Measurements from ENCODE around the gene IRAK1. TPM values are rescaled to one million over a fixed set of nuclear protein-coding genes. Genes with fewer than 3 reads are reported as not detected.

The IRAK1 gene
- total RNA-seq, 1 experiment from 2014 or later, result 76.0 TPM

- Histone ChIP-seq H3K4me1 (ENCODE audit: low read length) (no peaks in the 10 kb centered on the region), H3K9me3 (ENCODE audit: low read length) (no peaks in the 10 kb centered on the region), H3K27me3 (ENCODE audit: low read length) (no peaks in the 10 kb centered on the region), H3K9ac (ENCODE audit: low read length) (no peak overlapping the region), H3K27ac (ENCODE audit: low read length) (no peak overlapping the region), H3K4me2 (ENCODE audit: low read depth, low read length, poor library complexity, severe bottlenecking) (no peak overlapping the region), H3K79me2 (ENCODE audit: low read length) (peaks cover 67% of the 10 kb centered on the region), H3K4me3 (ENCODE audit: low read length) (no peak overlapping the region), H4K20me1 (ENCODE audit: insufficient read depth, low read depth, low read length) (0 out of 2 replicates have a peak, but pooled peaks cover 3% of the 10 kb centered on the region), H3K36me3 (ENCODE audit: insufficient read depth, low read length) (no peaks in the 10 kb centered on the region), H3K9me2 (replicated peaks; ENCODE audit: insufficient read depth, low read length) (no peaks in the 10 kb centered on the region), H2AFZ (ENCODE audit: low read length) (no peak overlapping the region)
- no peak for DNase-seq
These were observed 27.4 kb upstream of the IRAK1 start for GRCh38 chrX:154046940-154047610.

GRCh38 chrX:154046031-154046781 is 26.5 kb upstream of the IRAK1 start:
- no peaks in the 10 kb centered on the region for H3K27me3 ChIP-seq (ENCODE audit: low read length)
- peaks cover 72% of the 10 kb centered on the region for H3K79me2 ChIP-seq (ENCODE audit: low read length)
- no peak for DNase-seq
- no peak overlapping the region for H3K9ac ChIP-seq (ENCODE audit: low read length)
- H3K4me2 ChIP-seq (ENCODE audit: low read depth, low read length, poor library complexity, severe bottlenecking), result no peak overlapping the region
- H3K9me2 ChIP-seq (replicated peaks; ENCODE audit: insufficient read depth, low read length), result no peaks in the 10 kb centered on the region
- no peaks in the 10 kb centered on the region for H3K36me3 ChIP-seq (ENCODE audit: insufficient read depth, low read length)
- no peak overlapping the region for H3K27ac ChIP-seq (ENCODE audit: low read length)
- H4K20me1 ChIP-seq (ENCODE audit: insufficient read depth, low read depth, low read length), result 0 out of 2 replicates have a peak, but pooled peaks cover 3% of the 10 kb centered on the region
- H3K9me3 ChIP-seq (ENCODE audit: low read length), result no peaks in the 10 kb centered on the region
- no peak overlapping the region for H3K4me3 ChIP-seq (ENCODE audit: low read length)
- H3K4me1 ChIP-seq (ENCODE audit: low read length), result no peaks in the 10 kb centered on the region
- no peak overlapping the region for H2AFZ ChIP-seq (ENCODE audit: low read length)

GRCh38 chrX:154044091-154044490 is 24.4 kb upstream of the IRAK1 start:
- Histone ChIP-seq H3K9me2 (replicated peaks; ENCODE audit: insufficient read depth, low read length) (no peaks in the 10 kb centered on the region), H4K20me1 (ENCODE audit: insufficient read depth, low read depth, low read length) (no peaks in the 10 kb centered on the region), H3K4me2 (ENCODE audit: low read depth, low read length, poor library complexity, severe bottlenecking) (no peak overlapping the region), H3K27ac (ENCODE audit: low read length) (no peak overlapping the region), H3K79me2 (ENCODE audit: low read length) (peaks cover 57% of the 10 kb centered on the region), H3K9ac (ENCODE audit: low read length) (no peak overlapping the region), H3K4me3 (ENCODE audit: low read length) (no peak overlapping the region), H3K36me3 (ENCODE audit: insufficient read depth, low read length) (no peaks in the 10 kb centered on the region), H3K27me3 (ENCODE audit: low read length) (no peaks in the 10 kb centered on the region), H3K9me3 (ENCODE audit: low read length) (no peaks in the 10 kb centered on the region), H2AFZ (ENCODE audit: low read length) (no peak overlapping the region), H3K4me1 (ENCODE audit: low read length) (no peaks in the 10 kb centered on the region)
- no peak for DNase-seq

GRCh38 chrX:154043003-154043763 is 23.5 kb upstream of the IRAK1 start:
- H4K20me1 ChIP-seq (ENCODE audit: insufficient read depth, low read depth, low read length), result no peaks in the 10 kb centered on the region
- peaks cover 50% of the 10 kb centered on the region for H3K79me2 ChIP-seq (ENCODE audit: low read length)
- no peak for DNase-seq
- no peaks in the 10 kb centered on the region for H3K4me1 ChIP-seq (ENCODE audit: low read length)
- H3K36me3 ChIP-seq (ENCODE audit: insufficient read depth, low read length), result no peaks in the 10 kb centered on the region
- no peak overlapping the region for H3K4me3 ChIP-seq (ENCODE audit: low read length)
- H3K9ac ChIP-seq (ENCODE audit: low read length), result no peak overlapping the region
- H3K4me2 ChIP-seq (ENCODE audit: low read depth, low read length, poor library complexity, severe bottlenecking), result no peak overlapping the region
- H3K27ac ChIP-seq (ENCODE audit: low read length), result no peak overlapping the region
- no peak overlapping the region for H2AFZ ChIP-seq (ENCODE audit: low read length)
- H3K27me3 ChIP-seq (ENCODE audit: low read length), result no peaks in the 10 kb centered on the region
- no peaks in the 10 kb centered on the region for H3K9me2 ChIP-seq (replicated peaks; ENCODE audit: insufficient read depth, low read length)
- H3K9me3 ChIP-seq (ENCODE audit: low read length), result no peaks in the 10 kb centered on the region

- H3K9me2 ChIP-seq (replicated peaks; ENCODE audit: insufficient read depth, low read length), result no peaks in the 10 kb centered on the region
- no peaks in the 10 kb centered on the region for H3K36me3 ChIP-seq (ENCODE audit: insufficient read depth, low read length)
- no peak overlapping the region for H3K9ac ChIP-seq (ENCODE audit: low read length)
- no peak overlapping the region for H3K4me3 ChIP-seq (ENCODE audit: low read length)
- H3K27me3 ChIP-seq (ENCODE audit: low read length), result no peaks in the 10 kb centered on the region
- H3K27ac ChIP-seq (ENCODE audit: low read length), result no peak overlapping the region
- no peaks in the 10 kb centered on the region for H4K20me1 ChIP-seq (ENCODE audit: insufficient read depth, low read depth, low read length)
- H3K79me2 ChIP-seq (ENCODE audit: low read length), result peaks cover 32% of the 10 kb centered on the region
- no peak overlapping the region for H3K4me2 ChIP-seq (ENCODE audit: low read depth, low read length, poor library complexity, severe bottlenecking)
- H2AFZ ChIP-seq (ENCODE audit: low read length), result no peak overlapping the region
- no peaks in the 10 kb centered on the region for H3K9me3 ChIP-seq (ENCODE audit: low read length)
- H3K4me1 ChIP-seq (ENCODE audit: low read length), result no peaks in the 10 kb centered on the region
- DNase-seq, result no peak
These were observed 21.2 kb upstream of the IRAK1 start for GRCh38 chrX:154040863-154041262.

- Histone ChIP-seq H2AFZ (ENCODE audit: low read length) (no peak overlapping the region), H3K4me3 (ENCODE audit: low read length) (no peak overlapping the region), H4K20me1 (ENCODE audit: insufficient read depth, low read depth, low read length) (no peaks in the 10 kb centered on the region), H3K4me1 (ENCODE audit: low read length) (no peaks in the 10 kb centered on the region), H3K9ac (ENCODE audit: low read length) (no peak overlapping the region), H3K9me3 (ENCODE audit: low read length) (no peaks in the 10 kb centered on the region), H3K27ac (ENCODE audit: low read length) (no peak overlapping the region), H3K79me2 (ENCODE audit: low read length) (peaks cover 33% of the 10 kb centered on the region), H3K9me2 (replicated peaks; ENCODE audit: insufficient read depth, low read length) (no peaks in the 10 kb centered on the region), H3K36me3 (ENCODE audit: insufficient read depth, low read length) (no peaks in the 10 kb centered on the region), H3K27me3 (ENCODE audit: low read length) (no peaks in the 10 kb centered on the region), H3K4me2 (ENCODE audit: low read depth, low read length, poor library complexity, severe bottlenecking) (no peak overlapping the region)
- no peak for DNase-seq
These were observed 20.6 kb upstream of the IRAK1 start for GRCh38 chrX:154040307-154040756.

GRCh38 chrX:154039577-154039976 is 19.9 kb upstream of the IRAK1 start:
- H3K4me3 ChIP-seq (ENCODE audit: low read length), result no peak overlapping the region
- no peaks in the 10 kb centered on the region for H3K27me3 ChIP-seq (ENCODE audit: low read length)
- no peaks in the 10 kb centered on the region for H3K4me1 ChIP-seq (ENCODE audit: low read length)
- no peak overlapping the region for H3K9ac ChIP-seq (ENCODE audit: low read length)
- no peaks in the 10 kb centered on the region for H3K36me3 ChIP-seq (ENCODE audit: insufficient read depth, low read length)
- no peak overlapping the region for H2AFZ ChIP-seq (ENCODE audit: low read length)
- no peaks in the 10 kb centered on the region for H3K9me3 ChIP-seq (ENCODE audit: low read length)
- H4K20me1 ChIP-seq (ENCODE audit: insufficient read depth, low read depth, low read length), result no peaks in the 10 kb centered on the region
- H3K9me2 ChIP-seq (replicated peaks; ENCODE audit: insufficient read depth, low read length), result no peaks in the 10 kb centered on the region
- H3K79me2 ChIP-seq (ENCODE audit: low read length), result peaks cover 28% of the 10 kb centered on the region
- no peak overlapping the region for H3K27ac ChIP-seq (ENCODE audit: low read length)
- no peak overlapping the region for H3K4me2 ChIP-seq (ENCODE audit: low read depth, low read length, poor library complexity, severe bottlenecking)
- no peak for DNase-seq

- Histone ChIP-seq H3K36me3 (ENCODE audit: insufficient read depth, low read length) (no peaks in the 10 kb centered on the region), H4K20me1 (ENCODE audit: insufficient read depth, low read depth, low read length) (no peaks in the 10 kb centered on the region), H3K27me3 (ENCODE audit: low read length) (no peaks in the 10 kb centered on the region), H3K27ac (ENCODE audit: low read length) (no peak overlapping the region), H3K9ac (ENCODE audit: low read length) (no peak overlapping the region), H3K4me3 (ENCODE audit: low read length) (no peak overlapping the region), H3K79me2 (ENCODE audit: low read length) (peaks cover 25% of the 10 kb centered on the region), H3K9me3 (ENCODE audit: low read length) (no peaks in the 10 kb centered on the region), H3K4me2 (ENCODE audit: low read depth, low read length, poor library complexity, severe bottlenecking) (no peak overlapping the region), H3K4me1 (ENCODE audit: low read length) (no peaks in the 10 kb centered on the region), H2AFZ (ENCODE audit: low read length) (no peak overlapping the region), H3K9me2 (replicated peaks; ENCODE audit: insufficient read depth, low read length) (no peaks in the 10 kb centered on the region)
- DNase-seq, result no peak
These were observed 19.0 kb upstream of the IRAK1 start for GRCh38 chrX:154038656-154039055.

All from Karpas-422 (cell line).